Posterior vena cava (tissue), 2 donors: ENCODE data around the gene HSPA1L. TPM values are rescaled to one million over a fixed set of nuclear protein-coding genes. Genes with fewer than 3 reads are reported as not detected.

Experiments used
- DNase-seq: peaks from one replicate; pipeline ENCODE4 v3.0.0-alpha.2; 2020; ENCODE audit warnings: low spot score
- intact Hi-C, 2 donors: fragments of 100-400 bp; cut with DNase I; formaldehyde crosslinking; loops; one replicate each; pipeline versions ENCODE4 v1.14.1 to v1.14.2; 2022 to 2023
- total RNA-seq, 2 donors: library from RNA; stranded (reverse); fragmentation: NEBNext Ultra II Directional; extraction: Animal tissue kit (Norgen Biotek cat#: 25700); gene quantifications; one replicate each; pipeline ENCODE4 v1.2.1, GENCODE V29; 2021
- donor health status: DM: yes; HTN: yes; CAD: no.
- donor health status: DM: yes; HTN: yes; CAD: no.

Gene HSPA1L
- total RNA-seq, 2 donors from 2014 or later = 1.4 to 1.7 TPM

- intact Hi-C loops = loop anchor here in 1 of 2 donors (10.0 kb wide), 1 partner anchor 1008 kb away; no protein-coding TSS in a partner anchor
- peak; percentile 90 for DNase-seq
Observed at GRCh38 chr6:31776989-31777666, 38.0 kb downstream of the HSPA1L start, which contains the start of gene VWA7. VWA7 (minus strand) TSS chr6:31777328; CDS start chr6:31776779, 549 bp downstream.

- intact Hi-C loops = loop anchor here in 1 of 2 donors (10.0 kb wide), 1 partner anchor 1008 kb away; no protein-coding TSS in a partner anchor
- DNase-seq = no peak
Observed at GRCh38 chr6:31776485-31776988, 38.5 kb downstream of the HSPA1L start.

DNA sequence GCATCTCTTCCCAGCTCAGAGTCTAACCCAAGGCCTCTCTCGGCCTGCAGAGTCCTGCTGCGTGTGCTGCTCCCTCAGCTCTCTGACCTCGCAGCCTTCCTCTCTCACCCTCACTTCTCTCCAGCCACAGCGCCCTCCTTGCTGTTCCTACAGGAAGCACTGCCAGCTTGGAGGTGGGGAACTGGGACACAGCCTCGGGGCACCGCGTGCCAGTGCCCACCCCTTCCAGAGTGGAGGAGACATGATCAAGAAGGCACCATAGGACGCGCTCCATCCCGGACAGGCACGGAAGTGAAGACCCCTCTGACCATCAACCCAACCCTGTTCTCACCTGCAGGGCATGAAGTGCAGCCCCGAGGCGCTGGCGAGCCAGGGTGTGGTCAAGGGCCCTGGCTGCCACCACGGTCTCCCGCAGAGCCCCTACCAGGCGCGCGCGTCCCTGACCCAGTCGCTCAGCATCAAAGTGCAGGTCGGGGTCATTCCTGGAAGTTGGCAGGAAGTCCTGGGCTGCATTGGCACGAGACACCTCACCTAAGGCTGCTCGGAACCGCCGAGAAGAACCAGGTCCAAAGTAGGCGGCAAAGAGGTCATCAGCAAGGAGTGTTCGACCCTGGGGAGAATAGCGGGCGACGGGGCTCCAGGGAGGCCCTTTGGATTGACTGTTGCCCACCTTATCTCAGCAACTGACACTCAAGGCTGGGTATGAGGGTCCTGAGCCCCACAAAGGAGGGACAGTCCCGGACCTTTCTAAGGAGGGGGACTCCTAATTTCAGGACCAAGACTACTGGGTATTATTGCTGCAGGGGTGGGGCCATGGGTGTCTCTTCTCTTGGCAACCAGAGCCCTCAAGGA, 39.2 kb downstream of the HSPA1L start:
- DNase-seq = no peak
- intact Hi-C loops = loop anchor here in 1 of 2 donors (10.0 kb wide), 1 partner anchor 1009 kb away; no protein-coding TSS in a partner anchor

DNA sequence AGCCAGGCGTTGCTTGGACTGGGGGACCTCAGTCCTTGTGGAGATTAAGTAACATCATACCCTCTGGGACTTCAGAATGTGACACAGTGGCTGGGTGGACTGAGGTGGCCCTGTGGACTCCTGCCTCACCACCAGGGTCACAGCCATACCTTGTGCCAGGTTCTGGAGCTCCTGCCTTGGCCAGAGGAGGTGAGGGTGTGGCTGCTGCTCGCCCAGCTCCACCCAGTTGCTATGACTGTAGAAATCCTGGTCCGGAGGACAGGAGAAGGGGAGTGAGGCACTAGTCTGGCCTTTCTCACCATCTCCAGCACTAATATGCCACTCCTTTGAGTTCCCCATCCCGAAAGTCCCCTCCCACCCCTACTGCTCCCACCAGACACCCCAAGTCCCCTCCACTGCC, 39.9 kb downstream of the HSPA1L start:
- intact Hi-C loops = loop anchor here in 1 of 2 donors (10.0 kb wide), 1 partner anchor 1010 kb away; no protein-coding TSS in a partner anchor

GRCh38 chr6:31771992-31772358, 43.1 kb downstream of the HSPA1L start:
- intact Hi-C loops = loop anchor here in 1 of 2 donors (10.0 kb wide), 1 partner anchor 1013 kb away; no protein-coding TSS in a partner anchor
- DNase-seq = no peak

More for the DNA sequence above, 39.9 kb downstream of the HSPA1L start:
- no peak for DNase-seq

- intact Hi-C loops = loop anchor here in 1 of 2 donors (10.0 kb wide), 1 partner anchor 1014 kb away; no protein-coding TSS in a partner anchor
- DNase-seq = no peak
Observed at GRCh38 chr6:31770860-31771259, 44.2 kb downstream of the HSPA1L start.

DNA sequence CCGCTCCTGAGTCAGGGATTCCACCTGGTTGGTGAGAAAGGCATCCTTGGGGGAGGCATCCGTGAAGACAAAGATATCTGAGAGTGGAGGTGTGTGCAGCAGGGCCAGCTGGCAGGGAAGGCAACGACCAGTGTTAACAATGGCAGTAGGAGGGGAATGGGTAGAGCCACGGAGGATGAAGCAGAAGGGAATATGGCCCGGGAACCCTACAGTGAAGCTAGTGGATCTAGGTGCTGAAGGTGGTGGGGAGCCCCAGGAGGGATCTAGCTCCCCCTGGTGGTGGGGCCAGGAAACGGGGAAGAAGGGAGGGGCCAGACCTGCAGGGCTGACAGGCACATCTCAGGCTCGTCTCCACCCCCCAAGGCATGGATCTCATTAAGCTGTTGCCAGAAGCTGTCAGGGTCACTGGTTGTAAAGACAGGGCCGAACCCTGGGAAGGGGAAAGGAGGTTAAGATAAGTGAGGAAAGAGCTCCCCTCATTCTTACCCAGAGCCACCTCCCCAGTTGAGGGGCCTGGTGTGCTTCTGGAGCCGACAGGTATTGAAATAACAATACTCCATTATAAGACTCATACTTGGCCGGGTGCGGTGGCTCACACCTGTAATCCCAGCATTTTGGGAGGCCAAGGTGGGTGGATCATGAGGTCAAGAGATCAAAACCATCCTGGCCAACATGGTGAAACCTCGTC, 45.3 kb downstream of the HSPA1L start:
- DNase-seq = peak; percentile 91
- intact Hi-C loops = loop anchor here (5.0 to 10.0 kb wide), 2 partner anchors 62 to 1015 kb away; no protein-coding TSS in a partner anchor

GRCh38 chr6:31768363-31769257, 46.5 kb downstream of the HSPA1L start:
- DNase-seq = no peak
- intact Hi-C loops = loop anchor here in 1 of 2 donors (5.0 kb wide), 1 partner anchor 64 kb away; no protein-coding TSS in a partner anchor

DNA sequence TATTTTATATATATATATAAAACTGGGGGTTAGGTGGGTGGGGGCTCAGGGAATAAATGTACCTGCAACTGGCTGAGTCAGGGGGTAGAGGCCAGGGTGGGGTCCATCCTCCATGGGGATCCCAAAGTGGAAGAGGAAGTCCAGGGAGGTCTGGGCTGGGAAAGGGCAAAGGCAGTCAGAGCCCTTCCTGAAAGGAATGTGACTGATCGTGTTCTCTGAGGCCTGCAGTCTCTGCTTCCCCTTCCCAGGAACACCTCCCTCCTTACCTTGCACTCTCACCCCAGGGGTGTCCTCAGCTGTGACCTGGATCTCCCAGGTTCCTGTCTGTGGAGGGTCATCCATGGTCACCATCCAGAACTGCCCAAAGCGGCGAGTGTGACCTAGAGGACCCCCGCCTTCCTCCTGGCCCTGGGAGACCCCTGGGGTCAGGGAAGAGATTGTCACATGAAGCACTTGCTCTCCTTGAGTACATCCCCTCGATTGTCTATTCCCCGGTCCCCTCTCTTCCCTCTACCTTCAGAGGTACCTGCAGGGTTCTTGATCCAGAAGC, 47.9 kb downstream of the HSPA1L start:
- intact Hi-C loops = loop anchor here in 1 of 2 donors (5.0 kb wide), 1 partner anchor 65 kb away; no protein-coding TSS in a partner anchor

GRCh38 chr6:31765910-31766794, 48.9 kb downstream of the HSPA1L start:
- DNase-seq = no peak
- intact Hi-C loops = loop anchor here (1.0 to 5.0 kb wide), 2 partner anchors 48 to 66 kb away; no protein-coding TSS in a partner anchor

More for the DNA sequence above, 47.9 kb downstream of the HSPA1L start:
- no peak for DNase-seq

DNA sequence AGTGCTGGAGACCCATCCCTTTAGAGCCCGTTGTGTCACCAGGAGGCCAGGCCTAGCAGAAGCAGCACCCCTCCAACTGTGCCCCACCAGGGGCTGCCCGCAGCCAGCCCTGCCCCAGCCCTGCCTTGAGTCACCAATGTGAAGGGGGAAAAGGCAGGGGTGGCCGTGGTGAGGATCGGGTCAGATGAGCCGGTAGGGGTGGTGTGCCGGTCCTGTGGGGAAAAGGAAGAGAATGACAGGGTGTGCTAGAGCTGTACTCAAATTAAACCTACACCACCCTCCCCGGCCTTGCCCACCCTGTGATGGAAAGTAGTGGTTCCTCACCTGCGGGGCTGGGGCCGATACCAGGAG, 49.5 kb downstream of the HSPA1L start:
- no peak for DNase-seq
- intact Hi-C loops = loop anchor here in 1 of 2 donors (5.0 kb wide), 1 partner anchor 67 kb away; no protein-coding TSS in a partner anchor

- intact Hi-C loops = no loop called here
- DNase-seq = no peak
Observed at GRCh38 chr6:31764198-31764597, 50.9 kb downstream of the HSPA1L start.

- intact Hi-C loops = no loop called here
- DNase-seq = no peak
Observed at GRCh38 chr6:31763619-31763940, 51.5 kb downstream of the HSPA1L start.

DNA sequence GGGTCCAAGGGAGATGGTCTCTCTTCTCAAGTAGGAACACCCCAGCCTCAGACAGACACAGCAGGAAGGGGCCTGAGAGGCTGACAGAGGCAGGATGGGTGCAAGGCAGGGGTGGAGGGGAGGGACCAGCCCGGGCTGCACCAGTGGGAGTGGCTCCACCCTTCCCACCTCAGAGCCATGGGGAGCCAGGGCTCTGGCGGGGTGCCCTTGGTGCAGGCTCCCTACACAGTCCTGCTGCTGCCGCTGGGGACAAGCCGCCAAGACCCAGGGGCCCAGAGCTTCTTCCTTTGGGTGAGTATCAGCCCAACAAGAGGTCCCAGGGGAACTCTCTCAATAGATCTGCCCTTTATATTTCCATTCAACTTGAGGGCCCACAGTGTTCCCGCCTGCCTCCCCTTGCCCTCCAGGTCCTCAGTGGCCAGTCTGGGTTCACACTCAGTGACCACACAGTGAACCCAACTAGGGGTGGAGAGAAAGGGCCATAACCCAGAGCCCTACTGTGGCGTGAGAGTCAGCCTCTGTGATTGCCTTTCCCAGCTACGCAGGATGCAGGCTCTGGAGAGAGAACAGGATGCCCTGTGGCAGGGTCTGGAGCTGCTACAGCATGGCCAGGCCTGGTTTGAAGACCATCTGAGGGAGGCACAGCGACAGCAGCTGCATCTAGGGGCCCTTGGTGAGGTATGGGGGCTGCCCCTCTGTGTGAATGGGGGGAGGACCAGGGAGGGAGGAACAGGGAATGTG, 52.0 kb downstream of the HSPA1L start:
- no peak for DNase-seq
- intact Hi-C loops = no loop called here

DNA sequence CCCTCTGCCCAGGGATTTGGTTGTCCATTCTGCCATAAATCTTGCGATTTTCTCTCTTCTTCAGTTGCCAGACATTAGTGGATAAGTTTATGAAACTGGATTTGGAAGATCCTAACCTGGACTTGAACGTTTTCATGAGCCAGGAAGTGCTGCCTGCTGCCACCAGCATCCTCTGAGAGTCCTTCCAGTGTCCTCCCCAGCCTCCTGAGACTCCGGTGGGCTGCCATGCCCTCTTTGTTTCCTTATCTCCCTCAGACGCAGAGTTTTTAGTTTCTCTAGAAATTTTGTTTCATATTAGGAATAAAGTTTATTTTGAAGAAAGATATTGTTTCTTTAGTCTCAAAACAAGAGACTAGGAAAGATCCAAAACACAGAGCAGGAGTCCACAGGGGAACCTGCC, 52.7 kb downstream of the HSPA1L start, which contains the start of gene SAPCD1:
Gene SAPCD1, plus strand, starts transcription at position 301 of the 400 bp plus-strand sequence. CDS start 399 bp downstream, outside the sequence.
- DNase-seq = no peak
- intact Hi-C loops = no loop called here

GRCh38 chr6:31761343-31761742, 53.7 kb downstream of the HSPA1L start:
- intact Hi-C loops = no loop called here
- DNase-seq = no peak
